Measurements from ENCODE around the gene LAD1. TPM values are rescaled to one million over a fixed set of nuclear protein-coding genes. Genes with fewer than 3 reads are reported as not detected.
A peak's percentile ranks its signal among the peaks of the same experiment; 100 is the strongest.

Gene LAD1
- total RNA-seq, 1 donor from 2014 or later = not detected

DNA sequence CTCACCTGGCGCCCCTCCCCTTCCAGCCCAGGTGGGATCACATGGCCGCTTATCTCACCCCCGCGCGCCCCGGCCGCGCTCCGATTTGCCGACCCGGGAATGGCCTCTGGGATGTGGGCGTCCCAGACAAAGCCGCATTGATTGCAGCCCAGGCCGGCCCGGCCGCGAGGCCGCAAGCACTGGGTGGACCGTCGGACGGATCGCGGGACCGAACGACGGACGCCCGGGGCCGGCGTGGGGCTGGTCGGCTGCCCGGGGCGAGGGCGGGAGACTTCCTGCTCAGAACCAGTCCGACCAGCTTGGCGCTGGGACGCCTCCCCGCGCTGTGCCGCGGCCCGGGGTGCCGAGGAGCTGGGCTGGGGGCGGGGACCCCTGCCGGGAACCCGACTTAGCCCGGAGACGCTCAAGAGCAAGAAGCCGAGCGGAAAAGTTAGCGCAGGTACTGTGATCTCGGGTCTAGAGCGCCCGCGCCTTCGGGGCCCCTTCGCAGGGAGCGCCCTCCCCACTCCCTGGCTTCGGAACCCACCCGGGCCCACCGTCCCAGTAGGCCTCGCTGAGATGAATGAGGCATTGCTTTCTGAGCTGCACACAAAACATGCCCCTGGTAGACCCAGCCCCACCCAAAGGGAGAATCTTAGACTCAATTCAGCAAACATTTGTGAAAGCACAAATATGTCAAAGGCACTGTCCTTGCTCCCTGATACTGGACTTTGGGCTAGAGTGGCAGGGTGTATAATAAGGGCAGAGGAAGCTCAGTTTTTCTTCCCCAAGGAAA is 415 bp upstream of the LAD1 start:
- Mint-ChIP-seq H3K4me1 (no peaks in the 10 kb centered on the region), H3K4me3 (no peak overlapping the region), H3K36me3 (ENCODE audit: low read depth) (no peaks in the 10 kb centered on the region), H3K27ac (ENCODE audit: unreplicated experiment) (no peak overlapping the region), H3K27me3 (ENCODE audit: low read depth) (peaks cover 37% of the 10 kb centered on the region), H3K9me3 (no peaks in the 10 kb centered on the region)
- TF ChIP-seq, protein P1, sequence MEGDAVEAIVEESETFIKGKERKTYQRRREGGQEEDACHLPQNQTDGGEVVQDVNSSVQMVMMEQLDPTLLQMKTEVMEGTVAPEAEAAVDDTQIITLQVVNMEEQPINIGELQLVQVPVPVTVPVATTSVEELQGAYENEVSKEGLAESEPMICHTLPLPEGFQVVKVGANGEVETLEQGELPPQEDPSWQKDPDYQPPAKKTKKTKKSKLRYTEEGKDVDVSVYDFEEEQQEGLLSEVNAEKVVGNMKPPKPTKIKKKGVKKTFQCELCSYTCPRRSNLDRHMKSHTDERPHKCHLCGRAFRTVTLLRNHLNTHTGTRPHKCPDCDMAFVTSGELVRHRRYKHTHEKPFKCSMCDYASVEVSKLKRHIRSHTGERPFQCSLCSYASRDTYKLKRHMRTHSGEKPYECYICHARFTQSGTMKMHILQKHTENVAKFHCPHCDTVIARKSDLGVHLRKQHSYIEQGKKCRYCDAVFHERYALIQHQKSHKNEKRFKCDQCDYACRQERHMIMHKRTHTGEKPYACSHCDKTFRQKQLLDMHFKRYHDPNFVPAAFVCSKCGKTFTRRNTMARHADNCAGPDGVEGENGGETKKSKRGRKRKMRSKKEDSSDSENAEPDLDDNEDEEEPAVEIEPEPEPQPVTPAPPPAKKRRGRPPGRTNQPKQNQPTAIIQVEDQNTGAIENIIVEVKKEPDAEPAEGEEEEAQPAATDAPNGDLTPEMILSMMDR (conservative IDR thresholded peaks at IDR 0.05) = no peak
- DNase-seq (ENCODE audit: low read depth, low spot score) = peak; percentile 14

DNA sequence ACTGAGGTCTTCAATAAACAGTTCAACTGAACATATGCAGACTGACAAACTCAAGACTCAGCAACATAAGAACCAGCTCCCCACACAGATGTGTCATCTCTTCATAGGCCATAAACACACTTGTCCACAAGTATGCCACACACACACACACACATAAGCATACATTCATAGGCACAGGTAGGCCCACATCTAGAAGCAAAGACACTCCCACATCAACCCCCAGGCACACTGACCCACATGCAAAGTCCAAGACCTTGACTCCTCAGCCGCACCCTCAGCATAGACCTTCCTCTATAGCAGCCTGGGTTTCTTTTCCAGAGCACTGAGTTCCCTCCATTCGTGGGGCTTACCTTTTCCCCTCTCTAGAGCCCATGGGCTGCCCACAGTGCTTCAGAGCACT is 1.4 kb downstream of the LAD1 start:
- Mint-ChIP-seq H3K36me3 (ENCODE audit: low read depth) (no peaks in the 10 kb centered on the region), H3K4me1 (no peaks in the 10 kb centered on the region), H3K27ac (ENCODE audit: unreplicated experiment) (no peak overlapping the region), H3K27me3 (ENCODE audit: low read depth) (peaks cover 43% of the 10 kb centered on the region), H3K9me3 (no peaks in the 10 kb centered on the region), H3K4me3 (no peak overlapping the region)
- DNase-seq (ENCODE audit: low read depth, low spot score) = no peak
- TF ChIP-seq, protein P1 (conservative IDR thresholded peaks at IDR 0.05) = no peak

DNA sequence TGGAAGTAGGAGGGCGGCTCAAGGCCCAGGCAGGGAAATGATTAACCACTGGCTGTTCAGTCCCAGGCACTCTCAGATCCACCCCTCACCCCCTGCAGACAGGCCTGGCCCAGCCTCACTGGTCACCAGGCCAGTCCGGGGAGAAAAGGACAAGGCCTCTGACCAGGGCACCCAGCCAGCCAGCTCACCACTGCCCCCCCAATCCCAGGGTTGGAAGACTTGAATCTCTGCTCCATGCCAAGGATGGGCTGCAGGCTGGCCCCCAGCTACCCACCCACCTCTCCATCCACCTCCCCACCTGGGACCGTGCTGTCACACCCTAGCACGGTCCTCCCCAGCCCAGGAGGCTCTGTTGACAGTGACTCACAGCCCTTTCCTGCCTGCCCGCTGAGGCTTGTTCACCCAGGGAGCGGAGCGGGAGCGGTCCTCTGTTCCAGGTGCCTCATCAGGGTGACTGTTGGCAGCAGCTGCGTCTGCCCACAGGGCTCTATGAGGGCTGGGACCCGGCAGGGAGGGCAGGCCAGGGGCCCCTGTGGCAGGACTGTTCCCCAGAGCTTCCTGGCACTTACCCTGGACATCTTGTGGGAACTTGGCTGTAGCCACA is 2.2 kb downstream of the LAD1 start:
- Mint-ChIP-seq H3K9me3 (no peaks in the 10 kb centered on the region), H3K27ac (ENCODE audit: unreplicated experiment) (no peak overlapping the region), H3K4me1 (no peaks in the 10 kb centered on the region), H3K4me3 (no peak overlapping the region), H3K27me3 (ENCODE audit: low read depth) (peaks cover 48% of the 10 kb centered on the region), H3K36me3 (ENCODE audit: low read depth) (no peaks in the 10 kb centered on the region)
- TF ChIP-seq, protein P1 (conservative IDR thresholded peaks at IDR 0.05) = no peak
- DNase-seq (ENCODE audit: low read depth, low spot score) = no peak

DNA sequence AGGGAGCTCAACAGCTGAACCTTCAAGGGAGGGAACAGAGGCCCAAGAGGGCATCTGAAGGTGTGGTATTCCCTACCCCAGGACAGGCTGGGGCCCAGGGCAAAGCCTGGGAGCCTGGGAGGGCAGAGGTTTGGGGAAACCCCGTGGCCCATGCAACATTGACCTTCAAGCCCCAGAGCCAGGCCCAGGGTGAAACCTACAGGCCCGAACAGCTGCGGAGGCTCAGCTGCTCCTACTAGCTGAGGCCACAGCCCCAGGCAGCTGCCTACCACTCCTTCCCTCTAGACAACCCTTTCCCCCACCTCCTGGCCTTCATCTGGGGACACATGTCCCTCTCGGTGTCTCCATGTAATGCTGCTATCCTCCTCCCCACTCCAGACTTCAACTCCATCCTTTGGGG is 3.2 kb downstream of the LAD1 start:
- H3K4me1 Mint-ChIP-seq = no peaks in the 10 kb centered on the region
- no peaks in the 10 kb centered on the region for H3K36me3 Mint-ChIP-seq (ENCODE audit: low read depth)
- H3K27me3 Mint-ChIP-seq (ENCODE audit: low read depth) = peaks cover 48% of the 10 kb centered on the region

DNA sequence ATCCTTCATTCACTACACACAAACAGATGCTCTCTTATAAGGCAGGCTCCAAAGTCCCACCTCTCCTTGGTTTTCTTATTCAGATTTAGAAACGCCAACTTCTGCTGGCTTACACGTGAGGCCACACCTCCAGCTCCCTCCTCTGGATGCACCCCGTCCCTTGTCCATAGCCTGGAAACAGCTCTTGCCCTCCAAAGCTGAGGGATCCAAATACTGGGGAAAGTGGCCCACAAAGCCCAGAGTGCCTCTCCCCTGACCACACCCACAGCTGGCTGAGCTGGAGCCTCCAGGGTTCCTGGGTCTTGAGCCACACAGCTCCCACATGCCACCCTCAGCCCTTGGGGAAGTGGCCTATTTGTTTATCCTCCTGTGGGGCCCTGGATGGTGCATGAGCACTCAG is 4.5 kb downstream of the LAD1 start:
- Mint-ChIP-seq H3K36me3 (ENCODE audit: low read depth) (no peaks in the 10 kb centered on the region), H3K27ac (ENCODE audit: unreplicated experiment) (no peak overlapping the region), H3K4me3 (no peak overlapping the region)

More for the DNA sequence above, 3.2 kb downstream of the LAD1 start:
- Mint-ChIP-seq H3K9me3 (no peaks in the 10 kb centered on the region), H3K27ac (ENCODE audit: unreplicated experiment) (no peak overlapping the region), H3K4me3 (no peak overlapping the region)
- no peak for DNase-seq (ENCODE audit: low read depth, low spot score)
- TF ChIP-seq, protein P1 (conservative IDR thresholded peaks at IDR 0.05) = no peak

More for the DNA sequence above, 4.5 kb downstream of the LAD1 start:
- TF ChIP-seq, protein P1 (conservative IDR thresholded peaks at IDR 0.05) = no peak
- no peak for DNase-seq (ENCODE audit: low read depth, low spot score)
- H3K9me3 Mint-ChIP-seq = no peaks in the 10 kb centered on the region
- peaks cover 48% of the 10 kb centered on the region for H3K27me3 Mint-ChIP-seq (ENCODE audit: low read depth)
- H3K4me1 Mint-ChIP-seq = no peaks in the 10 kb centered on the region
